GM19455 (cell line): ENCODE measurements around the gene KRT16.
"Not testable (repeated sequence)": the region's sequence is repeated elsewhere in the genome, so short reads cannot be mapped to it uniquely, and the experiment has no call there.

Experiments used
- ATAC-seq: cut with Tn5 transposase; IDR thresholded peaks from one replicate; pipeline ENCODE4 v1.9.1; 2021; ENCODE audit not compliant: unreplicated experiment

The KRT16 gene

DNA sequence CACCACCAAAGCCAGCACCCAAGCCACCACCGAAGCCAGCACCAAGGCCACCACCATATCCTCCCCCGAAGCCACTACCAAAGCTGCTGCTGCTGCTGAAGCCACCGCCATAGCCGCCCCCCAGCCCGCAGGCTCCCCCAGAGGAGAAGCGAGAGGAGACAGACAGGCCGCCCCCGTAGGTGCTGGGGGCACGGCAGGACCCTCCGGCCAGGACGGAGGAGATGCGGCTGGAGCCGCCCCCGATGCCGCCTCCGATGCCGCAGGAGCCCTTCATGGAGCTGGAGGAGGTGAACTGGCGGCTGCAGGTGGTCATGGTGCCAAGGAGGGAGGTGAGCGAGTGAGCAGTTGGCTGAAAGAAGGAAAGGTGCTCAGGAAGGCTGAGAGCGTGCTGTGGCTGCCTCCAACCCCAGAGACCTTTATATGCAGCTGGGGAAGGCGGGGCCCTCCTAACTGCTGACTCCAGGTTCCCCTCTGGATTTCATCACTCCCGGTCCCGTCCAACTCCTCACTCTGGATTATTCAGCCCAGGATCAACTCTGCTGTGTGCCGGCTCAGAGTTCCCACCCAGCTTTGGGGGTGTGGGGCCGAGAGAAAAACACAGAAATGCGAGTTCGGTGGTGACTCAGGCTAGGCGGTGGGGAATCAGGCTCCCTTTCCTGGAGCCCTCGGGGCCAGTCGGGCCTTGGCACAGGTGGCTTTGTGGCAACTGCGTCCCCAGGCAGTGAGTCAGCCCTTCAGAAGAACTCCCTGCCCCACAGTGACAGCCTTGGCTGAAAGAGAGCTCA is at the start of gene KRT16:
Gene KRT16, minus strand, starts transcription at position 392 of the 785 bp plus-strand sequence. Its CDS starts 79 bp downstream, at position 313.
- not testable (repeated sequence) for ATAC-seq

DNA sequence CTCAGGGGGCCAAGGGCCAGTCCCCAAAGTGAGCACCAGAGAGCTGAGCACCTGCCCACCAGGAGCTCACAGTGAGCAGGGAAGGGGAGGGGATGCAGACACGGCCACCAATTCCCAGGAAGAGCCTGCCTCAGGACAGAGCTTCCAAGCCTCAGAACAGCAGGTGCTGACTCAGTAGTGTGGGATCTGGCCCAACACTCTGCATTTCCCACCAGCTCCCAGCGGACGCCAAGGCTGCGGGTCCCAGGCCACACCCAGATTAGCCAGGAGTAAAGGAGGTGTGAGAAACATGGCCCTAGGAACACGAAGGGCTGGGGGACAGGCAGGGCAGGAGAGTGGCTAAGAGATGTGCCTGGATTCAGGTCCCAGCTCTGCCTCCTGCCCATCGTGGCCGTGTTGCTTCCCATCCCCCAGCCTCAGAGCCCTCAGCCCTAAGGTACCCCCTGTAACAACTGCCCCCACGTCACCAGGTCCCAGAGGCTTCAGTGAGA is 47.7 kb upstream of the KRT16 start:
- no peak for ATAC-seq

DNA sequence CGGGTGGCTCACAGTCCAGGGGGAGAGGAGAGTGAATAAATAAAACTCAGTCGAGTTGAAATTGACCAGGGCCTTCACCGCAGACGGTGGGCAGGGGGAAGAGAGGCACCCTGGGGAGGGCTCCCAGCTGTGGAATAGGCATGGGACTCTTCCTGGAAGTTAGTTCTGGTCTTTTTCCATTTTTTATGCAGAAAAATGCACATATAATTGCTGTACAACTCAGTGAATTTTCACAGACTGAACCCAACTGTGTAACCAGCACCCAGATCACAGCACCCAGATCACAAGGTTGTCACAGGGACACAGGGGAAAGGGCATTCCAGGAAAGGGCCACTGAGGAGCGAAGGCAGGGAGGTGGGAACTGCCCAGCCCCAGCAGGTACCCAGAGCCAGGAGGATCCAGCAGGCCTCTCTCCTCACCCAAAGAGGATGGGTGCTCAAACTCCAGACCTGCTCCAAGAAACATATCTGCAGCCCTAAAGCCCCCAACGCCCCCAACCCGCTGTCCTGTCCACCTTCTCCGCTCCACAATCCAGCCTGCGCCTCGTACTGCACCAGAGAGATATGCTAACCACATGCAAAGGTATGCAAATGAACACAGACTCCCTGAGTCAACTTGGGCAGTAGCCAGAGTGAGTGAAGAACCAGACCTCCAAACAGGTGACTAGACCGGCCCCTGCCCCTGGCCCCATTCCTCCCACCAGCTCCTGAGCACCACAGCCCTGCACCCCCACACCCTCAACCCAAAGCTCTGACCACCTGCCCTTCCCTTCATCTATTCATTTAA is 47.1 kb upstream of the KRT16 start:
- no peak for ATAC-seq

DNA sequence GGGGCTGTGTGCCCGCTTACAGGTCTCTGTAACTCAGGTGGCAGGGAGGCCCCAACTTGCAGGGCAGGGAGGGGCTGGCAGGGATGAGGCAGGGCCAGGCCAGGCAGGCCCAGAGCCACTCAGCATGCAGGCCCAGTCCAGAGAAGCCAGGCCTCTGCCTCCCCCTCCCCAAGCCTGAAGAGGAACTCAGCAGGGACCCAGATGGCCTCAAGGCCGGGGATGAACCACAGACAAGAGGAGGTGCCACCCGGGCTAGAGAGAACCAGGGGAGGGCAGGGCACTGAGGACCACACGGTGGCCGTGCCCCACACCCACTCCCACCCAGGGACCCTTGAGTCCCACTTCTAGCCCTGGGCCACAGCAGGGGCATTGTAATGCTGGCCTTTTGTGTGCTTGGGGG is 46.3 kb upstream of the KRT16 start:
- no peak for ATAC-seq

DNA sequence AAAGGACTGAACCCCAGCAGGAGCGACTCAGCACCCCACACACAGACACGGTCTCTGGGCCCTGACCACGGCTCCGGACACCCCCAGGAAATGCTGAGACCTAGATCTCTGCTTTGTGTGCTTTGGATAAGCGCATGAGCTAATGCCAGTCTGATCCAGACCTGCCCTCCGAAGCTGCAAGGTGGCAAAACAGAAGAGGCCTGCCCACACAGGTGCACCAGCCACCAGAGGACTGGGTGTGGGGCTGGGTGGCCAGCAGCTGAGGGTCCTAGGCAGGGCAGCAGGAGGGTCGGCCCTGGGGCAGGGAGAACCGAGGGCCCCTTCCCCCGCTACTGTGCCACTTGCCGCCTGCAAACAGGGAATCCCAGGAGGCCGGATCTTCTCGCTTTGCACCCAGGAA is 45.4 kb upstream of the KRT16 start:
- ATAC-seq, result no peak

GRCh38 chr17:41657176-41657754 is 44.7 kb upstream of the KRT16 start:
- no peak for ATAC-seq

DNA sequence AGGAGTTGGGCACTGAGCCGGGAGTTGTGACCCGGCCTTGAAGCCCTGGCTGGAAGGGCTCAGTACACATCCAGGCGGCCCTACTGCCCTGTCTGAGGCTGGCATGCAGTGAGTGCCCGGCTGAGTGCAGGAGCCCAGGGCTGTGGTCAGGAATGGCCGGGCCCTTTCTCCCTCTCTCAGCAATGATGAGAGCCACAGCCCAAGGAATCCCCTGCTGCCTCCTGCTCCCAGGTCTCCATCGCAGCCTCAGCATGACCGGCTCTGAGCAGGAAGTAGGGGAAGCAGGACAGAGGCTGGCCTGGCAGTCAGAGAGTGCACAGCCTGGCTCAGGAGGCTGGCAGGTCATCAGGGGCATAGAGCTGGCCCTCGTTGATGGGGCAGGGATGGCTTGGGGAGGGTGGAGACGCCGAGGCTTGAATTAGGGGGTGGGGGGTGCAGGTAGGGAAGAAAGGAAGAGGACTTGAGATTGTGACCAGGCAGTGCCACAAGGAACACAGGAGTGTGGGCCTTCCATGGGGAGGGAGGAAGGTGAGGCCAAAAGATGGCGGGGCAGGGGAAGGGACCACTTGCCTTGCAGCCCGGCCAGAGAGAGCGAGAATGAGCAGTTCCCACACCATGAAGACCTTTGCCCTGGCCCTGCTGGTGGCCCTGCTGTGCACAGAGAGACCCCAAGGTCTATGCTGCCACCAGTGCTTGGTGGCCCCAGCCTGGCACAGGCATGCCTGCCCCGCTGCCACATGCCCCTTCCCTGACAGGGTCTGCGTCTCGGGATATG is 43.9 kb upstream of the KRT16 start:
- no peak for ATAC-seq

- no peak for ATAC-seq
Measured at GRCh38 chr17:41655611-41656111, 43.1 kb upstream of the KRT16 start.

DNA sequence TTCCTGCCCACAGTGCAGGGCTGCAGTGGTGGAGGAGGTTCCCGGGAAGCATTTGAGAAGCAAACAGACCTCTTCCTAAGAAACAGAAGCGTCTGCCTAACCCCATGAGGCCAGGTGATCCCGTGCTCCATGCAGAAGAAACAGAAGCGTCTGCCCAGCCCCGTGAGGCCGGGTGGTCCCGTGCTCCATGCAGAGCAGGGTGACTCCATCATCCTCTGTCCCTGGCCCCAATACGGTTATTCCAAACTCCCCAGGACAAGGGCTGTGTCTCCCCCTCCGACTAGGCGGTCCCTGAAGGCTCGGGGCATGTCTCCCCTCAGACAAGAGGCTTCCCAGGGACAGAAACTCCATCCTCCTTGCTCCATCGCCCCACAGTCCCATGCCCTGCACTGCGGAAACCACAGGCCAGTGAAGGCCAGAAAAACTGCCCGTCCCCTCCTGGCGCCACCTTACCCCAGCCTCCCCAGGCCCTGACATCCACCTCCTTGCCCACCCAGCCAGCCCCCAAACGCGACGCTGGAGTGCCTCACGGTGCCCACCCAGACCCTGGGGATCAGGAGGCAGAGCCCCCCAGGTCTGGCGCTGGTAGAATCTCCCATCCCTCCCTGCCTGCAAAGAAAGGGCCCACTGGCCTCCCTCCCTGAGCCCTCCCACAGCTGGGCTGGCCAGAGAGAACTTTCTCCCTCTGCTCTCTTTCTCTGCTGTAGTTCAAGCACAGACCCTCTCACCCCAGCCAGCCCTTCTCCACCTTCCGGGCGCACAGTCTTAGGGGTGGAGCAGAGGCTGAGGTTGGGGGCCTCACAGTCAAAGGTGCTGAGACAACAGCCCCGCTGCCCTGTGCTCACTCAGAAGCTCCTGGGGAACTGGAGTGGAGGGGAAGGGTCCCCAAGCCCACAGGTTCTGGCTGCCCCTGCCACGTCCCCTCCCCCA is 42.4 kb upstream of the KRT16 start:
- no peak for ATAC-seq

GRCh38 chr17:41653892-41654677 is 41.5 kb upstream of the KRT16 start:
- ATAC-seq, result no peak

GRCh38 chr17:41653421-41653820 is 40.9 kb upstream of the KRT16 start:
- no peak for ATAC-seq

DNA sequence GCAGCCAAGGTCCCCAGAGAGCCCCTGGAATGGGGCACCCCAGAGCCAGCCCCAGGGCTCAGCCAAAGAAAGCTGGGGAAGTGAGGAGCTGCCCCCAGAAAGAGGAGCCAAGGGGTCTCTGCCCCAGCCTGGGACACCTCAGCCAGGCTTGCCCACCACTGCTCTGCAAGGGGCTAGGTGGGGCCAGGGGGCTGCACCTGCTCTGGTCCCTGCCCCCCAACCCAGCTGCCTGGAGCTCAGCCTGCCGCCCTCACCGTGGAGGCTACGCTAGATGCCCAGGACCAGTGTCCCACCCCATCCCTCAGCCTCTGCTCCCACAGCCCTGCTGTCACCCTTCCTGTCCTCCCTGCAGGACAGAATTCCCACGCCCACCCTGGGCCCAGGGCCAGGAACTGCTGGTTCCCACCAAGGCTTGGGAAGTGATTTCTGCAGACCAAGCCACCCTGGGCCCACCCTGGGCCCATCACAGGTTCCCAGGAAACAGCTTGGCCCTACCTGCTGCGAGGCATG is 39.9 kb upstream of the KRT16 start:
- no peak for ATAC-seq

DNA sequence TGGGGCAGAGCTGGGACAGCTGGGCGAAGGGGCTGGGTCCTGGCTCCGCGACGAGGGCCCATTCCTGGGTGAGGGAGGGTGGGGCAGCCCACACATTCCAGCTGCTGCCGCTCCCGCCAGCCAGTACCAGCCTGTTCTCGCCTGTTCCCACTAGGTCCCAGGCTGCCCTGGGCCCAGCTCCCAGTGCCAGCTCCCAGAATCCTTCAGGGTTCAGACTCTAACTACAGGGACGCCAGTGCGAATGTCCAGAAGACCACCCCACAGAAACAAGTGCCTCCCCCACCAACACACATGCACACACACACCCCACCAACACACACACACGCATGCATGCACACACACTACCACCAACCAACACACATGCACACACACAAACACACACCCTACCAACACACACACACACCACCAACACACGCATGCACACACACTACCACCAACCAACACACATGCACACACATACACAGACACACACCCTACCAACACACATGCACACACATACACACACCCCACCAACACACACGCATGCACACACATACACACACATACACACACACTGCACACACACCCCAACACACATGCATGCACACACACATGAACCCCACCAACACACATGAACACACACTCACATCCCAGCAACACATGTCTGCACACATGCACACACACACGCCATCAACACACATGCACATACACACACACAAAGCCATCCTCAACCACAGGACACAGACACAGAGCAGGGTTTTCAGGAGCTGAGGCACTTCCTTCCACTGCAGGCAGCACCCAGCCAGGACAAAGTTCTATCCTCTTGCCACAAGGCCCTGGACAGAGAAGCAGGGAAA is 39.3 kb upstream of the KRT16 start:
- ATAC-seq, result no peak

DNA sequence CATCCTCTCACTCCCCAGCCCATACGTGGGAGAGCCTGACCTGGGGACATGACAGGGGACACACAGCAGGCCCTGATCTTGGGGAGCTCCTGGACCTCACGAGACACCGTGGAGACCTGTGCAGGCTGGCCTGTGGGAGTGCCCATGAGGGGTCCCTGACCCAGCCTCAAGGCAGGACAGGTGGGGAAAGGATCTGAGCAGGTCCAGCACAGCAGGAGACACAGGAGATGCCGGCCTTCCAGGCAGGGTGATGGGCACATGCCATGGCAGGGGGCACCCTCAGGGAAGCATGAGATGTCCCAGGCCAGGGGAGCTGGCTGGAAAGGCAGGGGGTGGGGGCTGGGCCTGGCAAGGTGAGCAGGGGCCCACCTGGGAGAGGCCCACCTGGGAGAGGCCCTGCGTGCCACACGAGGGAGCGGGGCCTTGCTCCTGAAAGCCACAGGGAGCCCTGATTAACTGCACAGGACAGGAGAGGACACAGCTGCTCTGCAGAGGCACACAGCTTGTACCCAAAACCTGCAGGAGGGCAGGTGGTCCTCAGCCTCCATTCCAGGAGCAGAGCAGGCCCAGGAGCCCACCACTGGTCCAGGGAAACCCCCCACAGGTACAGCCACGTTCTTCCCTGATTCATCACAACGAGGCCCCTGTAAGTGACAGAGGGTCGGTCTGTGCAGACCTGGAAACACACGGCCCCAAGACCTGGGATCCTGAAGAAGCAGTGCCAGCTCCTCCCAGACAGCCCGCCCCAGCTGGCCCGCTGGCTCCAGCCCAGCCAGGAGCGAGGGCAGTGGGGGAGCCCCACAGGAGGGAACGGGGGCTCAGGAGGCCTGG is 38.4 kb upstream of the KRT16 start:
- ATAC-seq, result no peak

DNA sequence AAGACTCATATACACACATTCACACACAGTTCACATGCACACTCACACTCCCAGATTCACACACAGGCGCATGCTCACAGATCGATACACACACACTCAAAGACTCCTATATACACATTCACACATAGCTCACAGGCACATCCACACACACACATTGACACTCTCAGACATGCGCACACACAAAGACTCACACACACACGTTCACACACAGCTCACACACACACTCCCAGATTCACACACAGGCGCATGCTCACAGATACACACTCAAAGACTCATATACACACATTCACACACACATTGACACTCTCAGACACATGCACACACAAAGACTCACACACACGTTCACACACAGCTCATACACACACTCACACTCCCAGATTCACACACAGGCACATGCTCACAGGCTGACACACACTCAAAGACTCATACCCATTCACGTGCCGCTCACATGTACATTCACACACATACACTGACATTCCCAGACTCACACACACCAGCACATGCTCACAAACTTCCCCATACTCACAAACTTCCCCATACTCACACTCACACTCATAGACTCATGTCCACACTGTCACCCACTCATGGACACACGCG is 37.5 kb upstream of the KRT16 start:
- ATAC-seq, result no peak

GRCh38 chr17:41648411-41649195 is 36.0 kb upstream of the KRT16 start:
- ATAC-seq, result no peak
